OCI-LY1 (cell line): Measurements from ENCODE around the gene MPI.
"Not testable (repeated sequence)": the region's sequence is repeated elsewhere in the genome, so short reads cannot be mapped to it uniquely, and the experiment has no call there.

ENCODE experiments used
- H2AFZ ChIP-seq: fragments of 200-600 bp; sonication (generic), shearing (Covaris generic); 2 replicates; pipeline ENCODE4 v1.6.0; 2014; ENCODE audit warnings: antibody characterized with exemption, mild to moderate bottlenecking, low read length
- H3F3A ChIP-seq: fragments of 200-600 bp; sonication (generic), shearing (Covaris generic); 2 replicates; pipeline ENCODE4 v1.6.0; 2014; ENCODE audit warnings: mild to moderate bottlenecking, antibody characterized with exemption, low read length, moderate library complexity; ENCODE audit not compliant: insufficient read depth
- H3K27ac ChIP-seq: fragments of 200-600 bp; sonication (generic); 2 replicates; pipeline ENCODE4 v1.5.1; 2014; ENCODE audit warnings: low read length, mixed run types, mild to moderate bottlenecking, low read depth; ENCODE audit not compliant: poor library complexity, severe bottlenecking
- H3K27me3 ChIP-seq: fragments of 200-600 bp; sonication (generic); 2 replicates; pipeline ENCODE4 v1.6.0; 2014; ENCODE audit warnings: antibody characterized with exemption, mild to moderate bottlenecking, low read length, moderate library complexity; ENCODE audit not compliant: insufficient read depth
- H3K36me3 ChIP-seq: fragments of 200-600 bp; sonication (generic); 2 replicates; pipeline ENCODE4 v1.6.1; 2014; ENCODE audit warnings: mild to moderate bottlenecking, antibody characterized with exemption, low read length, moderate library complexity, mixed read lengths; ENCODE audit not compliant: insufficient read depth
- H3K4me1 ChIP-seq: fragments of 200-600 bp; sonication (generic); 2 replicates; pipeline ENCODE4 v1.5.1; 2014; ENCODE audit warnings: mild to moderate bottlenecking, low read length, moderate library complexity; ENCODE audit not compliant: insufficient read depth, severe bottlenecking
- H3K4me2 ChIP-seq: fragments of 200-600 bp; sonication (generic), shearing (Covaris generic); 2 replicates; pipeline ENCODE4 v1.6.1; 2014; ENCODE audit warnings: low read length
- H3K4me3 ChIP-seq: fragments of 200-600 bp; sonication (generic); 2 replicates; pipeline ENCODE4 v1.5.1; 2014; ENCODE audit warnings: low read length, low read depth, mild to moderate bottlenecking, mixed read lengths; ENCODE audit not compliant: poor library complexity, severe bottlenecking
- H3K79me2 ChIP-seq: fragments of 200-600 bp; shearing (Covaris generic); 2 replicates; pipeline ENCODE4 v1.6.1; 2016; ENCODE audit warnings: mixed run types, low read length, mixed read lengths; ENCODE audit not compliant: insufficient read depth
- H3K9ac ChIP-seq: fragments of 200-600 bp; sonication (generic), shearing (Covaris generic); 2 replicates; pipeline ENCODE4 v1.6.1; 2014; ENCODE audit warnings: mild to moderate bottlenecking, low read length, mixed read lengths
- H3K9me2 ChIP-seq: fragments of 200-600 bp; sonication (generic), shearing (Covaris generic); 2 replicates; pipeline ENCODE4 v1.6.1; 2014; ENCODE audit warnings: low read depth, mild to moderate bottlenecking, low read length, mixed read lengths
- H3K9me3 ChIP-seq: fragments of 200-600 bp; shearing (Covaris generic); 2 replicates; pipeline ENCODE4 v1.6.1; 2014; ENCODE audit warnings: low read length, mixed read lengths
- H4K20me1 ChIP-seq: fragments of 200-600 bp; sonication (generic), shearing (Covaris generic); 2 replicates; pipeline ENCODE4 v1.6.0; 2016; ENCODE audit warnings: mild to moderate bottlenecking, low read length; ENCODE audit not compliant: insufficient read depth
- EZH2 ChIP-seq: fragments of 200-600 bp; sonication (generic), shearing (Covaris generic); IDR thresholded peaks from 2 replicates; pipeline ENCODE4 v1.8.0; 2017; ENCODE audit warnings: borderline replicate concordance, mixed run types, mild to moderate bottlenecking, antibody characterized with exemption, low read length, moderate library complexity, mixed read lengths
- TF ChIP-seq, protein P1 (sequence below): fragments of 200-600 bp; sonication (generic), shearing (Covaris generic); IDR thresholded peaks from 2 replicates; pipeline ENCODE4 v1.5.1; 2017; ENCODE audit warnings: mild to moderate bottlenecking, antibody characterized with exemption, low read length, moderate library complexity, mixed read lengths

The MPI gene

GRCh38 chr15:74933573-74933972 is 43.7 kb downstream of the MPI start:
- Histone ChIP-seq H3K4me1 (peaks cover 24% of the 10 kb centered on the region), H3K4me2 (no peak overlapping the region), H3K27ac (no peak overlapping the region), H3K79me2 (peaks cover 78% of the 10 kb centered on the region), H3K36me3 (peaks cover 57% of the 10 kb centered on the region), H2AFZ (no peak overlapping the region), H3F3A (no peaks in the 10 kb centered on the region), H3K9me3 (no peaks in the 10 kb centered on the region), H4K20me1 (no peaks in the 10 kb centered on the region), H3K9me2 (no peaks in the 10 kb centered on the region), H3K9ac (no peak overlapping the region), H3K4me3 (no peak overlapping the region), H3K27me3 (no peaks in the 10 kb centered on the region)
- no peak for TF ChIP-seq EZH2
- TF ChIP-seq, protein P1, sequence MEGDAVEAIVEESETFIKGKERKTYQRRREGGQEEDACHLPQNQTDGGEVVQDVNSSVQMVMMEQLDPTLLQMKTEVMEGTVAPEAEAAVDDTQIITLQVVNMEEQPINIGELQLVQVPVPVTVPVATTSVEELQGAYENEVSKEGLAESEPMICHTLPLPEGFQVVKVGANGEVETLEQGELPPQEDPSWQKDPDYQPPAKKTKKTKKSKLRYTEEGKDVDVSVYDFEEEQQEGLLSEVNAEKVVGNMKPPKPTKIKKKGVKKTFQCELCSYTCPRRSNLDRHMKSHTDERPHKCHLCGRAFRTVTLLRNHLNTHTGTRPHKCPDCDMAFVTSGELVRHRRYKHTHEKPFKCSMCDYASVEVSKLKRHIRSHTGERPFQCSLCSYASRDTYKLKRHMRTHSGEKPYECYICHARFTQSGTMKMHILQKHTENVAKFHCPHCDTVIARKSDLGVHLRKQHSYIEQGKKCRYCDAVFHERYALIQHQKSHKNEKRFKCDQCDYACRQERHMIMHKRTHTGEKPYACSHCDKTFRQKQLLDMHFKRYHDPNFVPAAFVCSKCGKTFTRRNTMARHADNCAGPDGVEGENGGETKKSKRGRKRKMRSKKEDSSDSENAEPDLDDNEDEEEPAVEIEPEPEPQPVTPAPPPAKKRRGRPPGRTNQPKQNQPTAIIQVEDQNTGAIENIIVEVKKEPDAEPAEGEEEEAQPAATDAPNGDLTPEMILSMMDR = no peak

DNA sequence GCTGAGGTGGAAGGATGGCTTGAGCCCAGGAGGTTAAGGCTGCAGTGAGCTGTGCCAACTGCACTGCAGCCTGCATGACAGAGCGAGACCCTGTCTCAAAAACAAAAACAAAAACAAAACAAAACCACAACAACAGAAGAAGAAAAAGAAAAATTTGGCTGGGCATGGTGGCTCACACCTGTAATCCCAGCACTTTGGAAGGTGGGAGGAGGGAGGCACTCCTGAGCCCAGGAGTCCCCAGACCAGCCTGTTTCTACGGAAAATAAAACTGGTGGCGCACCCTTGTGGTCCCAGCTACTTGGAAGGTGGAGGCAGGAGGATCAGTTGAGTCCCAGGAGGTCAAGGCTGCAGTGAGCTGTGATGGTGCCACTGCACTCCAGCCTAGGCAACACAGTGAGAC is 45.4 kb downstream of the MPI start:
- Histone ChIP-seq H3K4me1 (peaks cover 27% of the 10 kb centered on the region), H3K79me2 (peaks cover 69% of the 10 kb centered on the region), H3K4me2 (0 out of 2 replicates have a peak overlapping the region, but pooled peaks have one; percentile 2), H3K36me3 (peaks cover 41% of the 10 kb centered on the region)
- not testable (repeated sequence) for H3K9me2 ChIP-seq, H4K20me1 ChIP-seq, H3K9ac ChIP-seq, H3K27me3 ChIP-seq, H3F3A ChIP-seq, H3K4me3 ChIP-seq, H3K27ac ChIP-seq, H2AFZ ChIP-seq, H3K9me3 ChIP-seq

DNA sequence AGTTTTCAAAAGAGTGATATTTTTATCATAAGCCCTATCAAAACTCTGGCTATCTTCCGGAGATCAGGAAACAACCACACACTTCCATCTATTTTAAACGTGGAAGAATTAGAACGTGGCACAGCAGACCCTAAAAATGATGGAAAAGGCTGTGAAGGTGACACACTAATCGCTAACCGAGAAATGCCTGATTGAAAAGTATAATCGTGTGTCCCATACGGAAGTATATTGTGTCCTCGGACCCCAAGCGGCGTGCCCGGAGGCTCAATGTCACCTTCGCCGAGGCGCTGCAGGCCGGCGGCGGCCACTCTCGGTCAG is 47.4 kb downstream of the MPI start:
- Histone ChIP-seq H3K27ac (peak overlapping the region; percentile 52), H3K4me1 (peaks cover 27% of the 10 kb centered on the region), H3F3A (no peaks in the 10 kb centered on the region), H4K20me1 (no peaks in the 10 kb centered on the region), H3K9me2 (no peaks in the 10 kb centered on the region), H3K9me3 (no peaks in the 10 kb centered on the region), H3K4me3 (peak overlapping the region; percentile 84), H3K27me3 (no peaks in the 10 kb centered on the region), H3K36me3 (peaks cover 23% of the 10 kb centered on the region; the same call in 1 of the 2 replicates), H3K9ac (peak overlapping the region; percentile 98), H3K79me2 (peaks cover 55% of the 10 kb centered on the region), H2AFZ (no peak overlapping the region), H3K4me2 (peak overlapping the region; percentile 70)
- TF ChIP-seq, protein P1 = no peak
- TF ChIP-seq EZH2 = no peak

- Histone ChIP-seq H3K36me3 (peaks cover 20% of the 10 kb centered on the region; the same call in 1 of the 2 replicates), H3K27ac (peak within 1 kb of the TSS; percentile 76), H3F3A (no peaks in the 10 kb centered on the region), H4K20me1 (no peaks in the 10 kb centered on the region), H3K27me3 (no peaks in the 10 kb centered on the region), H3K4me2 (peak within 1 kb of the TSS; percentile 84), H3K9me2 (no peaks in the 10 kb centered on the region), H3K79me2 (peaks cover 49% of the 10 kb centered on the region), H3K4me1 (peaks cover 27% of the 10 kb centered on the region), H3K4me3 (peak within 1 kb of the TSS; percentile 84), H2AFZ (0 out of 2 replicates have a peak within 1 kb of the TSS, but pooled peaks have one; percentile 71), H3K9ac (peak within 1 kb of the TSS; percentile 98), H3K9me3 (no peaks in the 10 kb centered on the region)
- TF ChIP-seq EZH2 = no peak
- TF ChIP-seq, protein P1 = peak; percentile 20; the same call in 1 of the 2 replicates
These were observed 47.9 kb downstream of the MPI start, which contains the start of gene COX5A for GRCh38 chr15:74937590-74938371. COX5A (minus strand) TSS chr15:74938073; CDS start chr15:74938014, 59 bp downstream.
